HepG2 (cell line): Measurements from ENCODE around the gene IRF7. TPM values are rescaled to one million over a fixed set of nuclear protein-coding genes. Genes with fewer than 3 reads are reported as not detected.
A peak's percentile ranks its signal among the peaks of the same experiment; 100 is the strongest.

Experiments
- FOXK2 ChIP-seq: fragments of 450-650 bp; IDR thresholded peaks from 2 replicates; pipeline ENCODE4 v1.6.1; 2016
- FOXM1 ChIP-seq: sonication (generic); formaldehyde crosslinking; IDR thresholded peaks from 2 replicates; pipeline ENCODE4 v1.5.0; 2020; ENCODE audit warnings: missing genetic modification reagents
- HHEX ChIP-seq: IDR thresholded peaks from 2 replicates; pipeline ENCODE4 v1.6.1; 2016; ENCODE audit warnings: control low read depth
- HOXA3 ChIP-seq: sonication (generic); formaldehyde crosslinking; IDR thresholded peaks from 2 replicates; pipeline ENCODE4 v1.5.0; 2020; ENCODE audit warnings: missing genetic modification reagents
- PITX1 ChIP-seq: sonication (generic); formaldehyde crosslinking; IDR thresholded peaks from 2 replicates; pipeline ENCODE4 v1.5.1; 2020; ENCODE audit warnings: mild to moderate bottlenecking, missing genetic modification reagents
- RFX5 ChIP-seq: IDR thresholded peaks from 2 replicates; pipeline ENCODE4 v1.6.1; 2011; ENCODE audit warnings: low read depth, low read length, improper control_type of control experiment
- SALL1 ChIP-seq: sonication (generic); formaldehyde crosslinking; IDR thresholded peaks from 2 replicates; pipeline ENCODE4 v1.8.0; 2022; ENCODE audit warnings: mild to moderate bottlenecking, missing genetic modification reagents
- SRSF9 ChIP-seq: fragments of 200-400 bp; formaldehyde crosslinking; IDR thresholded peaks from 2 replicates; pipeline ENCODE4 v1.6.1; 2018; ENCODE audit warnings: borderline replicate concordance, mild to moderate bottlenecking, low read depth, low read length; ENCODE audit not compliant: insufficient read depth, poor library complexity, severe bottlenecking
- STAG1 ChIP-seq: sonication (generic); formaldehyde crosslinking; IDR thresholded peaks from 2 replicates; pipeline ENCODE4 v1.4.0; 2020; ENCODE audit warnings: missing genetic modification reagents
- ZNF160 ChIP-seq: sonication (generic); formaldehyde crosslinking; IDR thresholded peaks from 2 replicates; pipeline ENCODE4 v1.8.0; 2022; ENCODE audit warnings: mild to moderate bottlenecking, inconsistent platforms, missing genetic modification reagents
- ZNF232 ChIP-seq: sonication (generic); formaldehyde crosslinking; IDR thresholded peaks from 2 replicates; pipeline ENCODE4 v1.4.0; 2020; ENCODE audit warnings: missing genetic modification reagents, borderline replicate concordance
- ZNF282 ChIP-seq: fragments of 450-650 bp; IDR thresholded peaks from 2 replicates; pipeline ENCODE4 v1.6.1; 2018; ENCODE audit not compliant: partially characterized antibody
- ZNF878 ChIP-seq: sonication (generic); formaldehyde crosslinking; IDR thresholded peaks from 2 replicates; pipeline ENCODE4 v1.8.1; 2023; ENCODE audit warnings: mild to moderate bottlenecking, missing genetic modification reagents, moderate library complexity
- polyA plus RNA-seq, 8 experiments: library from polyadenylated mRNA; depleted of rRNA in 3 of 8; stranded (reverse) in 7 of 8; unstranded in 1 of 8; fragments of >200 nt; fragmentation: Illumina TruSeq in 4 of 8; extraction: Trizol in 4 of 8; gene quantifications; 2 replicates each; pipeline versions ENCODE4 v1.2.1 to v1.2.3, GENCODE V29; 2011 to 2016; ENCODE audit warnings: low read depth in 4 of 8, missing spikeins in 1 of 8, mixed read lengths in 1 of 8; ENCODE audit not compliant: insufficient read depth in 1 of 8
- total RNA-seq, 5 experiments: library from RNA; depleted of rRNA; stranded (reverse); fragments of >200 nt; fragmentation: Illumina TruSeq; extraction: Trizol; gene quantifications; 2 replicates each; pipeline ENCODE4 v1.2.3, GENCODE V29; 2016; ENCODE audit warnings: low read depth in 1 of 5
- TF ChIP-seq, protein P1 (sequence below): sonication (generic); formaldehyde crosslinking; IDR thresholded peaks from 2 replicates; pipeline ENCODE4 v1.9.0; 2021; ENCODE audit warnings: mild to moderate bottlenecking, missing genetic modification reagents
- TF ChIP-seq, protein P2 (sequence below): sonication (generic); formaldehyde crosslinking; IDR thresholded peaks from 2 replicates; pipeline ENCODE4 v1.4.0; 2020; ENCODE audit warnings: missing genetic modification reagents
- TF ChIP-seq, protein P3 (sequence below): IDR thresholded peaks from 2 replicates; pipeline ENCODE4 v1.6.1; 2016
- TF ChIP-seq, protein P4 (sequence below): sonication (generic); formaldehyde crosslinking; IDR thresholded peaks from 2 replicates; pipeline ENCODE4; 2020; ENCODE audit warnings: missing genetic modification reagents, mild to moderate bottlenecking, borderline replicate concordance

IRF7 gene
- total and polyA plus RNA-seq, 2 of the 13 experiments (the other 11 are each of a cell fraction or from before 2014, with no cell fraction given) = not detected

DNA sequence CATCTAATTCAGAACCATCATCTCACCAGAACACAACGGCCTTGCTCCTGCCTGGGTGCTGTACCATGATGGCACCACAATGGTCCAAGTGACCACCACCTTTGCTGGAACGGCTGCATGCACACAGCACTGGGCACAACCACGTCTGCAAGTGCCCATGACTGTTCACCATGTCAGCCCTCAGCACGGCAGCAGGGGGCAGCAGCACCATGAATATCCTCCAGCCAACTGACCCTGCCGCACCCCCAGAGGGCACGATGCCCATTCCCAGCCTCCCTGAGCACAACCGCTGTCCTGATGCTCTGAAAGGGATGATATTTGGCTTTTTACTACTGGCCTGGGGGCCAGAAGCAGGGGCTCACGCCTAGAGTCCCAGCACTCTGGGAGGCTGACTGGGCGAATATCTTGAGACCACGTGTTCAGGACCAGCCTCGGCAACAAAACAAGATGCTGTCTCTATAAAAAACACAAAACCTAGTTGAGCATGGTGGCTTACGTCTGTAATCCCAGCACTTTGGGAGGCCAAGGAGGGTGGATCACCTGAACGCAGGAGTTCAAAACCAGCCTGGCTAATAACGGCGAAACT, 47.0 kb upstream of the IRF7 start (continued):
- TF ChIP-seq, protein P1, sequence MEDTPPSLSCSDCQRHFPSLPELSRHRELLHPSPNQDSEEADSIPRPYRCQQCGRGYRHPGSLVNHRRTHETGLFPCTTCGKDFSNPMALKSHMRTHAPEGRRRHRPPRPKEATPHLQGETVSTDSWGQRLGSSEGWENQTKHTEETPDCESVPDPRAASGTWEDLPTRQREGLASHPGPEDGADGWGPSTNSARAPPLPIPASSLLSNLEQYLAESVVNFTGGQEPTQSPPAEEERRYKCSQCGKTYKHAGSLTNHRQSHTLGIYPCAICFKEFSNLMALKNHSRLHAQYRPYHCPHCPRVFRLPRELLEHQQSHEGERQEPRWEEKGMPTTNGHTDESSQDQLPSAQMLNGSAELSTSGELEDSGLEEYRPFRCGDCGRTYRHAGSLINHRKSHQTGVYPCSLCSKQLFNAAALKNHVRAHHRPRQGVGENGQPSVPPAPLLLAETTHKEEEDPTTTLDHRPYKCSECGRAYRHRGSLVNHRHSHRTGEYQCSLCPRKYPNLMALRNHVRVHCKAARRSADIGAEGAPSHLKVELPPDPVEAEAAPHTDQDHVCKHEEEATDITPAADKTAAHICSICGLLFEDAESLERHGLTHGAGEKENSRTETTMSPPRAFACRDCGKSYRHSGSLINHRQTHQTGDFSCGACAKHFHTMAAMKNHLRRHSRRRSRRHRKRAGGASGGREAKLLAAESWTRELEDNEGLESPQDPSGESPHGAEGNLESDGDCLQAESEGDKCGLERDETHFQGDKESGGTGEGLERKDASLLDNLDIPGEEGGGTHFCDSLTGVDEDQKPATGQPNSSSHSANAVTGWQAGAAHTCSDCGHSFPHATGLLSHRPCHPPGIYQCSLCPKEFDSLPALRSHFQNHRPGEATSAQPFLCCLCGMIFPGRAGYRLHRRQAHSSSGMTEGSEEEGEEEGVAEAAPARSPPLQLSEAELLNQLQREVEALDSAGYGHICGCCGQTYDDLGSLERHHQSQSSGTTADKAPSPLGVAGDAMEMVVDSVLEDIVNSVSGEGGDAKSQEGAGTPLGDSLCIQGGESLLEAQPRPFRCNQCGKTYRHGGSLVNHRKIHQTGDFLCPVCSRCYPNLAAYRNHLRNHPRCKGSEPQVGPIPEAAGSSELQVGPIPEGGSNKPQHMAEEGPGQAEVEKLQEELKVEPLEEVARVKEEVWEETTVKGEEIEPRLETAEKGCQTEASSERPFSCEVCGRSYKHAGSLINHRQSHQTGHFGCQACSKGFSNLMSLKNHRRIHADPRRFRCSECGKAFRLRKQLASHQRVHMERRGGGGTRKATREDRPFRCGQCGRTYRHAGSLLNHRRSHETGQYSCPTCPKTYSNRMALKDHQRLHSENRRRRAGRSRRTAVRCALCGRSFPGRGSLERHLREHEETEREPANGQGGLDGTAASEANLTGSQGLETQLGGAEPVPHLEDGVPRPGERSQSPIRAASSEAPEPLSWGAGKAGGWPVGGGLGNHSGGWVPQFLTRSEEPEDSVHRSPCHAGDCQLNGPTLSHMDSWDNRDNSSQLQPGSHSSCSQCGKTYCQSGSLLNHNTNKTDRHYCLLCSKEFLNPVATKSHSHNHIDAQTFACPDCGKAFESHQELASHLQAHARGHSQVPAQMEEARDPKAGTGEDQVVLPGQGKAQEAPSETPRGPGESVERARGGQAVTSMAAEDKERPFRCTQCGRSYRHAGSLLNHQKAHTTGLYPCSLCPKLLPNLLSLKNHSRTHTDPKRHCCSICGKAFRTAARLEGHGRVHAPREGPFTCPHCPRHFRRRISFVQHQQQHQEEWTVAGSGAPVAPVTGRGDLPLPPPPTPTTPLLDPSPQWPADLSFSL (CRISPR knock-in tag) = no peak
- TF ChIP-seq RFX5 (no peak), HOXA3 (CRISPR knock-in tag) (peak; percentile 41; the same call in 1 of the 2 replicates), HHEX (CRISPR knock-in tag) (no peak), SALL1 (CRISPR knock-in tag) (peak; percentile 28; the same call in 1 of the 2 replicates), ZNF282 (no peak), ZNF232 (CRISPR knock-in tag) (no peak), ZNF878 (CRISPR knock-in tag) (no peak), PITX1 (CRISPR knock-in tag) (no peak), SRSF9 (no peak), ZNF160 (no peak), FOXM1 (CRISPR knock-in tag) (no peak), FOXK2 (no peak), STAG1 (peak; percentile 94)
- TF ChIP-seq, protein P2, sequence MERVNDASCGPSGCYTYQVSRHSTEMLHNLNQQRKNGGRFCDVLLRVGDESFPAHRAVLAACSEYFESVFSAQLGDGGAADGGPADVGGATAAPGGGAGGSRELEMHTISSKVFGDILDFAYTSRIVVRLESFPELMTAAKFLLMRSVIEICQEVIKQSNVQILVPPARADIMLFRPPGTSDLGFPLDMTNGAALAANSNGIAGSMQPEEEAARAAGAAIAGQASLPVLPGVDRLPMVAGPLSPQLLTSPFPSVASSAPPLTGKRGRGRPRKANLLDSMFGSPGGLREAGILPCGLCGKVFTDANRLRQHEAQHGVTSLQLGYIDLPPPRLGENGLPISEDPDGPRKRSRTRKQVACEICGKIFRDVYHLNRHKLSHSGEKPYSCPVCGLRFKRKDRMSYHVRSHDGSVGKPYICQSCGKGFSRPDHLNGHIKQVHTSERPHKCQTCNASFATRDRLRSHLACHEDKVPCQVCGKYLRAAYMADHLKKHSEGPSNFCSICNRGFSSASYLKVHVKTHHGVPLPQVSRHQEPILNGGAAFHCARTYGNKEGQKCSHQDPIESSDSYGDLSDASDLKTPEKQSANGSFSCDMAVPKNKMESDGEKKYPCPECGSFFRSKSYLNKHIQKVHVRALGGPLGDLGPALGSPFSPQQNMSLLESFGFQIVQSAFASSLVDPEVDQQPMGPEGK (CRISPR knock-in tag) = 0 out of 2 replicates have a peak, but pooled peaks have one; percentile 25
- TF ChIP-seq, protein P3, sequence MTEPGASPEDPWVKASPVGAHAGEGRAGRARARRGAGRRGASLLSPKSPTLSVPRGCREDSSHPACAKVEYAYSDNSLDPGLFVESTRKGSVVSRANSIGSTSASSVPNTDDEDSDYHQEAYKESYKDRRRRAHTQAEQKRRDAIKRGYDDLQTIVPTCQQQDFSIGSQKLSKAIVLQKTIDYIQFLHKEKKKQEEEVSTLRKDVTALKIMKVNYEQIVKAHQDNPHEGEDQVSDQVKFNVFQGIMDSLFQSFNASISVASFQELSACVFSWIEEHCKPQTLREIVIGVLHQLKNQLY = no peak
- TF ChIP-seq, protein P4, sequence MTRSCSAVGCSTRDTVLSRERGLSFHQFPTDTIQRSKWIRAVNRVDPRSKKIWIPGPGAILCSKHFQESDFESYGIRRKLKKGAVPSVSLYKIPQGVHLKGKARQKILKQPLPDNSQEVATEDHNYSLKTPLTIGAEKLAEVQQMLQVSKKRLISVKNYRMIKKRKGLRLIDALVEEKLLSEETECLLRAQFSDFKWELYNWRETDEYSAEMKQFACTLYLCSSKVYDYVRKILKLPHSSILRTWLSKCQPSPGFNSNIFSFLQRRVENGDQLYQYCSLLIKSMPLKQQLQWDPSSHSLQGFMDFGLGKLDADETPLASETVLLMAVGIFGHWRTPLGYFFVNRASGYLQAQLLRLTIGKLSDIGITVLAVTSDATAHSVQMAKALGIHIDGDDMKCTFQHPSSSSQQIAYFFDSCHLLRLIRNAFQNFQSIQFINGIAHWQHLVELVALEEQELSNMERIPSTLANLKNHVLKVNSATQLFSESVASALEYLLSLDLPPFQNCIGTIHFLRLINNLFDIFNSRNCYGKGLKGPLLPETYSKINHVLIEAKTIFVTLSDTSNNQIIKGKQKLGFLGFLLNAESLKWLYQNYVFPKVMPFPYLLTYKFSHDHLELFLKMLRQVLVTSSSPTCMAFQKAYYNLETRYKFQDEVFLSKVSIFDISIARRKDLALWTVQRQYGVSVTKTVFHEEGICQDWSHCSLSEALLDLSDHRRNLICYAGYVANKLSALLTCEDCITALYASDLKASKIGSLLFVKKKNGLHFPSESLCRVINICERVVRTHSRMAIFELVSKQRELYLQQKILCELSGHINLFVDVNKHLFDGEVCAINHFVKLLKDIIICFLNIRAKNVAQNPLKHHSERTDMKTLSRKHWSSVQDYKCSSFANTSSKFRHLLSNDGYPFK = 0 out of 2 replicates have a peak, but pooled peaks have one; percentile 20
